Urothelium cell line (cell line): ENCODE measurements around the gene TENM4.

Source experiments
- DNase-seq: peaks from one replicate; pipeline ENCODE4 v3.0.0; 2011; ENCODE audit warnings: low spot score, mixed read lengths
- FAIRE-seq: peaks from 2 replicates; lab custom pipeline; 2011; peaks lifted over from hg19 to GRCh38; lab: Jason Lieb, UNC

The TENM4 gene

GRCh38 chr11:78741741-78742140 is 699.1 kb downstream of the TENM4 start:
- peak; percentile 63 for FAIRE-seq
- DNase-seq: no peak

GRCh38 chr11:78740199-78741071 is 700.4 kb downstream of the TENM4 start:
- FAIRE-seq (no peak), DNase-seq (no peak)

GRCh38 chr11:78737891-78738290 is 702.9 kb downstream of the TENM4 start:
- no peak for FAIRE-seq
- DNase-seq: no peak

GRCh38 chr11:78737301-78737700 is 703.5 kb downstream of the TENM4 start:
- no peak for DNase-seq
- FAIRE-seq: no peak

- no peak for FAIRE-seq
- DNase-seq: no peak
Observed at GRCh38 chr11:78735711-78736110, 705.1 kb downstream of the TENM4 start.

- FAIRE-seq (no peak), DNase-seq (no peak)
Observed at GRCh38 chr11:78733031-78733430, 707.8 kb downstream of the TENM4 start.

GRCh38 chr11:78732246-78732645 is 708.6 kb downstream of the TENM4 start:
- DNase-seq: no peak

GRCh38 chr11:78731027-78731426 is 709.8 kb downstream of the TENM4 start:
- FAIRE-seq (no peak), DNase-seq (no peak)

More at GRCh38 chr11:78732246-78732645, 708.6 kb downstream of the TENM4 start:
- no peak for FAIRE-seq

- FAIRE-seq (no peak), DNase-seq (no peak)
Observed at GRCh38 chr11:78730267-78730824, 710.5 kb downstream of the TENM4 start.

GRCh38 chr11:78727816-78728215 is 713.0 kb downstream of the TENM4 start:
- no peak for FAIRE-seq
- DNase-seq: no peak

GRCh38 chr11:78725200-78725599 is 715.6 kb downstream of the TENM4 start:
- no peak for DNase-seq
- FAIRE-seq: no peak

- no peak for DNase-seq
- FAIRE-seq: no peak
Observed at GRCh38 chr11:78722786-78723185, 718.0 kb downstream of the TENM4 start.

GRCh38 chr11:78720281-78720989 is 720.4 kb downstream of the TENM4 start:
- FAIRE-seq (no peak), DNase-seq (no peak)

- DNase-seq (no peak), FAIRE-seq (peak; percentile 37)
Observed at GRCh38 chr11:78717041-78717440, 723.8 kb downstream of the TENM4 start.

GRCh38 chr11:78715639-78716311 is 725.1 kb downstream of the TENM4 start:
- DNase-seq: peak; percentile 93

GRCh38 chr11:78714539-78714938 is 726.3 kb downstream of the TENM4 start:
- no peak for DNase-seq
- FAIRE-seq: peak; percentile 97

More at GRCh38 chr11:78715639-78716311, 725.1 kb downstream of the TENM4 start:
- peak; percentile 91 for FAIRE-seq

GRCh38 chr11:78711735-78712134 is 729.1 kb downstream of the TENM4 start:
- no peak for FAIRE-seq
- no peak for DNase-seq

GRCh38 chr11:78710417-78710816 is 730.4 kb downstream of the TENM4 start:
- FAIRE-seq (no peak), DNase-seq (no peak)

GRCh38 chr11:78708388-78708787 is 732.4 kb downstream of the TENM4 start:
- DNase-seq: peak; percentile 47
- FAIRE-seq: peak; percentile 53

- DNase-seq: no peak
- FAIRE-seq: no peak
Observed at GRCh38 chr11:78706551-78706950, 734.3 kb downstream of the TENM4 start.

GRCh38 chr11:78704811-78705210 is 736.0 kb downstream of the TENM4 start:
- DNase-seq: no peak
- no peak for FAIRE-seq
